Ascending aorta (tissue), 2 donors: ENCODE measurements around the gene FNTB. TPM values are rescaled to one million over a fixed set of nuclear protein-coding genes. Genes with fewer than 3 reads are reported as not detected.
A peak's percentile ranks its signal among the peaks of the same experiment; 100 is the strongest.
"Not testable (repeated sequence)": the region's sequence is repeated elsewhere in the genome, so short reads cannot be mapped to it uniquely, and the experiment has no call there.

Experiments used
- DNase-seq, 2 donors: peaks; one replicate each; pipeline ENCODE4 v3.0.0-alpha.2; 2019; ENCODE audit warnings: low spot score in 2 of 2
- H3K27ac ChIP-seq, 2 donors: fragments of 200-600 bp; sonication (generic); one replicate each; pipeline ENCODE4 v1.5.1; 2016 to 2017; ENCODE audit warnings: mild to moderate bottlenecking in 1 of 2
- H3K27me3 ChIP-seq: fragments of 200-600 bp; sonication (generic); one replicate; pipeline ENCODE4 v1.5.1; 2017
- H3K36me3 ChIP-seq, 2 donors: fragments of 200-600 bp; sonication (generic); one replicate each; pipeline ENCODE4 v1.5.1; 2016
- H3K4me1 ChIP-seq, 2 donors: fragments of 200-600 bp; sonication (generic); one replicate each; pipeline ENCODE4 v1.5.1; 2016 to 2017; ENCODE audit warnings: mild to moderate bottlenecking in 1 of 2
- H3K4me3 ChIP-seq, 2 donors: fragments of 200-600 bp; sonication (generic); one replicate each; pipeline ENCODE4 v1.5.1; 2016 to 2017; ENCODE audit warnings: mild to moderate bottlenecking in 1 of 2
- H3K9me3 ChIP-seq, 2 donors: fragments of 200-600 bp; sonication (generic); one replicate each; pipeline ENCODE4 v1.5.1; 2016
- CTCF ChIP-seq, 3 experiments: fragments of 200-600 bp in 2 of 3; fragments of 450-650 bp in 1 of 3; sonication (generic) in 2 of 3; IDR thresholded peaks; one replicate each; pipeline ENCODE4 v1.5.1; 2016 to 2019; ENCODE audit warnings: antibody characterized with exemption in 3 of 3, mild to moderate bottlenecking in 1 of 3, moderate library complexity in 1 of 3
- intact Hi-C: fragments of 100-400 bp; cut with DNase I; formaldehyde crosslinking; loops from one replicate; pipeline ENCODE4 v1.15.1; 2023
- total RNA-seq: library from RNA; depleted of rRNA; stranded (reverse); fragments of >200 nt; gene quantifications from one replicate; pipeline ENCODE4 v1.1.0, GENCODE V29; 2016

Gene FNTB
- total RNA-seq, 1 donor from 2014 or later = 13.9 TPM

- H3K4me1 ChIP-seq = no peaks in the 10 kb centered on the region
- TF ChIP-seq CTCF (IDR thresholded peaks at IDR 0.05) = no peak
- DNase-seq = no peak
- intact Hi-C loops = no loop called here
- no peak overlapping the region for H3K27ac ChIP-seq
- no peak overlapping the region for H3K4me3 ChIP-seq
- H3K36me3 ChIP-seq = peaks cover 14 to 34% of the 10 kb centered on the region in 2 donors
- no peaks in the 10 kb centered on the region for H3K9me3 ChIP-seq
- no peaks in the 10 kb centered on the region for H3K27me3 ChIP-seq
Measured at GRCh38 chr14:65027127-65027799, 40.6 kb downstream of the FNTB start.

GRCh38 chr14:65028937-65029336, 42.2 kb downstream of the FNTB start:
- Histone ChIP-seq H3K36me3 (peaks cover 14 to 45% of the 10 kb centered on the region in 2 donors), H3K9me3 (no peaks in the 10 kb centered on the region)

GRCh38 chr14:65031321-65031720, 44.6 kb downstream of the FNTB start:
- H3K4me3 ChIP-seq, H3K9me3 ChIP-seq, H3K27me3 ChIP-seq, H3K4me1 ChIP-seq, H3K27ac ChIP-seq, DNase-seq, intact Hi-C loops: not testable (repeated sequence)
- peaks cover 14 to 45% of the 10 kb centered on the region in 2 donors for H3K36me3 ChIP-seq

More at GRCh38 chr14:65028937-65029336, 42.2 kb downstream of the FNTB start:
- no peaks in the 10 kb centered on the region for H3K27me3 ChIP-seq
- intact Hi-C loops = no loop called here
- H3K4me1 ChIP-seq = no peaks in the 10 kb centered on the region
- no peak for TF ChIP-seq CTCF (IDR thresholded peaks at IDR 0.05)
- no peak overlapping the region for H3K27ac ChIP-seq
- no peak overlapping the region for H3K4me3 ChIP-seq
- no peak for DNase-seq

GRCh38 chr14:65032319-65032718, 45.6 kb downstream of the FNTB start:
- Histone ChIP-seq H3K9me3 (no peaks in the 10 kb centered on the region), H3K27me3 (no peaks in the 10 kb centered on the region), H3K4me1 (peaks cover 0 to 2% of the 10 kb centered on the region in 2 donors), H3K4me3 (no peak overlapping the region), H3K27ac (no peak overlapping the region), H3K36me3 (peaks cover 13 to 43% of the 10 kb centered on the region in 2 donors)
- intact Hi-C loops = no loop called here
- DNase-seq = no peak
- TF ChIP-seq CTCF (IDR thresholded peaks at IDR 0.05) = no peak

GRCh38 chr14:65033181-65033580, 46.5 kb downstream of the FNTB start:
- Histone ChIP-seq H3K27me3 (no peaks in the 10 kb centered on the region), H3K9me3 (no peaks in the 10 kb centered on the region), H3K4me1 (peaks cover 0 to 2% of the 10 kb centered on the region in 2 donors), H3K36me3 (peaks cover 5 to 35% of the 10 kb centered on the region in 2 donors), H3K27ac (no peak overlapping the region), H3K4me3 (no peak overlapping the region)
- no peak for DNase-seq
- intact Hi-C loops = no loop called here
- no peak for TF ChIP-seq CTCF (IDR thresholded peaks at IDR 0.05)

GRCh38 chr14:65034021-65034420, 47.3 kb downstream of the FNTB start:
- TF ChIP-seq CTCF (IDR thresholded peaks at IDR 0.05) = no peak
- no peak for DNase-seq
- H3K36me3 ChIP-seq = peaks cover 5 to 26% of the 10 kb centered on the region in 2 donors
- no peak overlapping the region for H3K4me3 ChIP-seq
- no peaks in the 10 kb centered on the region for H3K9me3 ChIP-seq
- intact Hi-C loops = no loop called here
- peak overlapping the region in 1 of 2 donors; percentile 24 for H3K27ac ChIP-seq
- H3K4me1 ChIP-seq = peaks cover 0 to 2% of the 10 kb centered on the region in 2 donors
- H3K27me3 ChIP-seq = no peaks in the 10 kb centered on the region
